Stimulated activated CD4-positive, alpha-beta T cell treated with anti-CD3 and anti-CD28 coated beads, Interleukin-12 subunit alpha, Interleukin-12 subunit beta, amount 100 ng/mL, for 48 hours (primary cell): Measurements from ENCODE around the gene STMP1.
A peak's percentile ranks its signal among the peaks of the same experiment; 100 is the strongest.
"Not testable (repeated sequence)": the region's sequence is repeated elsewhere in the genome, so short reads cannot be mapped to it uniquely, and the experiment has no call there.

Source experiments
- DNase-seq, 3 donors: peaks; one replicate each; pipeline ENCODE4 v3.0.0-alpha.2; 2020; ENCODE audit warnings: low read depth in 2 of 3, low spot score in 1 of 3

Gene STMP1

DNA sequence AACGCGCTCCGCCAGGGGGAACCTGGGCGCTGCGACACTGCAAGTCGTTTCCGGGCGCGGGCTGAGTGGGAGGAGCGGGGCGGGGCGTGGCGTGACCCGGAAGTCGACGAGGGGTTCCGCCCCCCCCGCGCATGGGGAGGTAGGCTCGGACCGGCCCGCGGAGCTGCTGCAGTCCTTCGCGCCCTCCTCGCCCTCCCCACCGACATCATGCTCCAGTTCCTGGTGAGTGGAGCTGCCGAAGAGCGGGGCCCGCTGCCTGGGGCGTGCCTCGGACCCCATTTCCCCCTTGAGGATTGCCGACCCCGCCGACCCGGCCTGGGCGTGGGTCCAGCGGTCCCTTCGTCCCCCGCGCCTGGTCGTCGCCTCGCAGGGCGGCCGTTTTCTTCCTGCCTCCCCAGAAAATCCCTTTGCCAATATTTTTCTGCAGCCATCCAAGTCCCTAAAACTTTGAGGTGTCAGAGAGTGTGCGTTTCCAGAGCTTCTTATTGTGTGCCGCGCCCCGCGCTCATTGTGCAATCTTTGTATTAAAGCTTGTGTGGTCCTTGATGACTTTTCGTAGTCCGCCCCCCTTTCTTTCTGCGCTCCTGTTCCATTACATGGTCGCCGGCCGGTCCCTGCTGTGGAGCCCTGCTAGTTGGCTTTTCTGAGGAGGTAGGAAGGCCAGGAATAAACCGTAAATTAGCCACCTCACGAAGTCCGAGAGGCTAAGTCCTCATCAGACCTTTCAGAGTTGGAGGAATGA is at the start of gene STMP1:
TSS of gene STMP1 (plus strand) at position 142 of the 742 bp plus-strand sequence.
- peak; percentile 93 to 97 (median 95) for DNase-seq

DNA sequence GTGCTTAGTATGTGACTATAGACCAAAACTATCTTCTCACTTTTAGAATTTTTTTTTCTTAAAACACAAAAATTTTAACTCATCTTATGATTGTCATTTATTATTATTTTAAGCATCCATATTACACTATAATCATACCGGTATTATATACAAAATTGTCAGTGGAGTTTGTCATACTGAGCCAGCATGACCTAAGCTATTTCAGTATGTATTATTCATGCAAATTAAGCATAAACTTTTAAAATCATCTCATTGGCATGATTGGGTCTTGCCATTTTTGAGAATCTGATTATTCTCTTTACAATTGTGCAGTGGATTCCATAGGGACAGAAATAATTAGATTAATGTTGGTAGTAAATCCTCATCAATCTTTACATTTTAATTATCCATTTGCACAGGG is 46.2 kb upstream of the STMP1 start:
- DNase-seq, result no peak

DNA sequence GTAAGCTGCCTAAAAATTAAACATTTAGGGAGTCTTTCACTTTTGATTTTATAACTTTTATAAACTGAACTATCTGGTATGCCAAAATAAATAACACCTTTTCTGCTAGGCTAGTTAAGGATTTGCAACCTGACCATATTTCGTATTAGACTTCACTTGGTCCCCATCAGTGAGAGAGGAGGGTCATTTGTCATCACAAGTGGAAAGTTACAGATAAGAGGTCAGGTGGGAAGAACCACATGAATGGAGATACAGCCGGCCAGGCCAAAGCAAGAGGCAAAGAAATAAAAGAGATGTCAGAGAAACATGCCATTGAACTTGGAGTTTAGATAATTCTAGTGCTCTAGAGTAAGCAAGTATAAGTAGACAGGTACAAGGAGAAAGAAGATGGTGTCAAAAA is 44.5 kb upstream of the STMP1 start:
- DNase-seq, result no peak

DNA sequence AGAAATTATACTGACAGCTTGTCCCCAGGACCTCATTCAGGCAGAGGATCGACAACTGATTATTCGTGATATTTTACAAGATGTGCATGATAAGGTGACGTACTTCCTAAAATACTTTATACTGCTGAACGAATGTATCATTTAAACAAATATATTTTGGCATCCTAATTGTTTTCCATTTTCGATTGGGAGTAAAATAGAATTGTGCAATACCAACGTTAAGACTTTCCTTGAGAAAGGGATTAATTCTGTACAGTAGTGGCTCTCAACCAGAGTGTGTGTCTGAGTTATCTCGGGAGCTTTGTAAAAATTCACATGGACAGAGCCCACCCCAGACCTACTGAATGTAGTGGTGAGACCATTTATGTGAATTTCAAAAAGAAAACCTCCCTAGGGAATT is 43.8 kb upstream of the STMP1 start:
- no peak for DNase-seq

DNA sequence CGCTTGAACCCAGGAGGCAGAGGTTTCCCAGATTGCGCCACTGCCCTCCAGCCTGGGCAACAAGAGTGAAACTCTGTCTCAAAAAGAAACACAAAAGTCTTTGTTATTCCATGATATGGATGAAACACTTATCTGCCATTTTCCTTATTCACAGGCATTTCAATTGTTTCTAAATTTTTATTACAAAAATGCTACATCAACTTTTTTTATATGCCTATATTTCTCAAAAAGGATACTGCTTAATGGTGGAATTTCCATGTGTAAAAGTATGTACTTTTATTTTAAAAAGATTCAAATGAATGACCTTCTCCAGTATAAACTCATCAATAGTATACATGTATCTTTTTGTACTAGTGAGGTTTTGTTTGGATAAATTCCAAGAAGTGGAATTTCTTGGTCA is 41.9 kb upstream of the STMP1 start:
- no peak for DNase-seq

DNA sequence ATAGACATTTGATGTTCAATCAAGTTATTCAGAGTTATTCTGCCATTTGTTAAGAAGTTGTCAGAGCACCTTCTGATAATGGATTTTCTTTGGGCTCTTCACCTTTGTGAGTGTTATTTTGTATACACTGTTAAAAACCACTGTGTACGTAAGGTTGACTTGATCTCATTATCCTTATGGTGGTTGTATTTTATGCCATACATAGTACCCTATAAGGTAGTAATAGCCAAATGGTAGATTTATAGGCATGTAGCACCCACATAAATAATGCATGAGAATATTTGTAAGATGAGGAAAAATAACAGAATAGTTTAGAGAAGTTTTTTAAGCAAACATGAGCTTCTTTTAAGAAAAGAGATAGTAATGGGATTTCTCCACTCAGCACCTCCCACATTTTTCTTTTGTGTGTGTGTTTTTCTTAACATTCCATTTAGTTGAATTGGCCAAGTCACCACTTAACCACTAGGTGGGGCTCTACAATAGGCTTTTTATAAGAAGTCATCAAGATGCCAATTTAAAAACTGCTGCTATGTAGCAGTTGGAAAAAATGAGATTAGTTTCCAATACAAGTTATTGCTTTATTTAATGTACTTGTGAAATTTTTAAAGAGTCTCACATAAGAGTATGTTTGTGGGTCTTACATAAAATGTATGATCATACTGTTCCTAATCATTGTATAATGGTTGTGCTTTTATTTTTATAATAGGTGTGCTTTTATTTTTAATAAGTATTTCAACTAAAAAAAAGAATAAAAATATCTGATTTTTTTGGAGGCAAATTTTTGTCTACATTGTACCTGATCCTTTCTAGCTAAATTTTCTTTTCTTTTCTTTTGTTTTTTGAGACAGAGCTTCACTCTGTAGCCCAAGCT is 41.1 kb upstream of the STMP1 start:
- no peak for DNase-seq

DNA sequence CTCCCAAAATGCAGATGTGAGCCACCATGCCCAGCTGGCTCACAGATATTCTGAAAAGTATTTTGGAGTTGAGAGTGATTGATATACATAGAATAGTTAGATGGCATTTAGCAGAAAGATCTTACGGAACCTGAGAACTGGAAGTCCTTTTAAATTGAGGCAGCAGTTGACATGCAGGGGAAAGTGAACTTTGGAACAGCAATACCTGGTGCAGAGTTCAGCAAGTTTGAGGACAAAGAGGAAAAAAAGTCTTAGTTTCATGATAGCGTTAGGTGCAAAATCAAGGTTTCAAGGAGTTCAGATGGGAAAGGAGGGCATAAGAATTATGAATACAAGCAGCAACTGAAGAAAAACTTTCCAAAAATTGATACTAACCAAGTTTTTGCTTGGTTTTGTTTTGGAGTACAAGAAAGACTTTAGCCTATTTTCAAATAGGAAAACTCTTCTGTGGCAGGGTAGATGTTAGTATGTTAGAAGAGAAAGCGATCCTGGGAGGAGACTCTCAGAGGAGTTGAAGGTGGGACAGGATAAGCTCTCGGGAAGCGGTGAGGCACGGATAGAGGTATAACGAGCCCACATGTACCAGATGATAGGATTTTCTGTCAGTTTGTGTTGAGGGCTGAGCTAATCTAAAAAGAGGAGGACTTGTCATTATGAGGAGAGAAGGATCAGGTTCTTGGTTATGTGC is 28.0 kb upstream of the STMP1 start:
- no peak for DNase-seq

DNA sequence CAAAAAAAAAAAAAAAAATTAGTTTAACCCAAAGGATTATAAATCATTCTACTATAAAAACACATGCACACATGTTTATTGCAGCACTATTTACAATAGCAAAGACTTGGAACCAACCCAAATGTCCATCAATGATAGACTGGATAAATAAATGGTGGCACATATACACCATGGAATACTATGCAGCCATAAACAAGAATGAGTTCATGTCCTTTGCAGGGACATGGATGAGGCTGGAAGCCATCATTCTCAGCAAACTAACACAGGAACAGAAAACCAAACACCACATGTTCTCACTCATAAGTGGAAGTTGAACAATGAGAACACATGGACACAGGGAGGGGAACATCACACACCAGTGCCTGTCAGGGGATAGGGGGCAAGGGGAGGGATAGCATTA is 22.6 kb upstream of the STMP1 start:
- DNase-seq, result not testable (repeated sequence)

DNA sequence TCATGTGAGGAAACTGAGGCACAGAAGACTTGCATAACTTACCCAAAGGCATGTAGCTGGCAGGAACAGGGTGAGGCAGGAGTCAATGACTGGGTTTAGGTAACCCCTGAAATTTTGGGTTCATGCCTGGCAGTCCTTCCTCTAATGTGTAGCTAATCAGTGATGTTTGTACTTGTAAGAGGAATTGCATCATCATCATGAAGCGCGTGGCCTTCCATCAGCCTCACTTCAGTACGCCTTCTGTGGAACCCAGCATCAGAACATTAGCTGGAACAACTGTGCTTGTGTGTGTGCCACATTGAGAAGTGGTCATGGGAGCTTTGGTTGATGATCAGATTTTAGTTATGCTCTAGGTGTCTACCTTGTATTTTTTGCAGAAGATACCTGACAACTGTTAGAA is 18.2 kb upstream of the STMP1 start:
- no peak for DNase-seq

DNA sequence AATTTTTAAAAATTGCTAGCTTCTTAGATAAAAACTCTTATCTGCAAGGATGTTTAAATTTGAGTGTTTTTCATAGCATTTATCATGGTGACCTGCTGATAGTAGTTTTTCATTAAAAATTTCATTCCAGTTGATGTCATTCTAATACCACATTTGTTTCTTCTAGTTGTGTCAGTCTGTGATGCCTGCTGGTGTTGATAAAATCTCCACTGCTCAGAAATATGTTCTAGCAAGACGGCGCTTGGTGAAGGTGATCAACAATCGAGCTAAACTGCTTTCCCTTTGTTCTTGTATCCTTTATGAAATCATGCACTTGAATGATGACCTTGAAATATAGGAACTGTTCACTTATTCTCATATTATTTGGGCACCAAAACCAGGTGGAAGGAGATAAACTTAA is 17.6 kb upstream of the STMP1 start:
- no peak for DNase-seq

DNA sequence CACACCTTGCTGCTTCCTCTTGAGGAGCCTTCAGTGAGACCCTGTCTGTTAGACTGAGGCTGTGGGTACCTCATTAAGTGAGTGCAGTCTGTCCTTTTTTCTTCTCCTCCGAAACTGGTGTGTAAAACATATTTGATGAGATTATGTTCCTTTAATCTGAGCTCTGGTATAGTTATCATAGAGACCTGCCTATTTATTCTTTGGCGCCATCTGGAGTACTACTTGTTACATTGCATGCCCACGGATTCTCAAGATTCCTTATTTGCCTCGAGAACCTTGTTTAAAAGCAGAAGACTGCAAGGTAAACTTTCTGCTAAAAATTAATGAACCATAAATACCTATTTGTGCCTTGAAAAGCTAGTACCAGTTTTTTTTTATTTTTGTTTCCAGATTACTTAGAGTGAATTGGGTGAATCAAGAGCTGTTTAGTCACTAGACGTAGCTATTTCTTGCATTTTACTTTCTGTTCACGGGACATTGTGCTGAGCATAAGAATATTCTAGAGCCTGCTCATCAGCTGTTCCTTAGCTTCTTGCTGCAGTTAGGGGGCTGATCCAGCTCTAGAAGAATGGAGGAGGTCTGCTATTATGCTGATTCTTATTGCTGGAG is 16.9 kb upstream of the STMP1 start:
- no peak for DNase-seq

DNA sequence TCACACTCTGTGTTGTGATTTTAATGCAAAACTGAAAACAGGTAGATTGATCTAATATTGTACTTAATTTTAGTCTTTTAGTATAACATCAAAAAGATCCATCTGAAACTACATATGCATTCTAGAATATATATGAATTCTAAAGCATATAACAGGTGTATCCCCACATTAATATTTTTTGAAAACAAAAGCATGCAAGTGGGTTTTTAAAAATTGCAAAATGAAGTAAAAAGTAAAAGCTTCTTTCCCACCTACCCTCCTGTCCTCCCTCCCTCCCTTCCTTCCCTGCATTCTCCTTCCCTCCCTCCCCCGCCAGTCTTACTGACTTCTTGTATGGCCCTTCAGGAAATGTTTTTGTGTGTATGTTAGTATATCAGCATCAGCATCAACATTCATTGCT is 14.6 kb upstream of the STMP1 start:
- no peak for DNase-seq

DNA sequence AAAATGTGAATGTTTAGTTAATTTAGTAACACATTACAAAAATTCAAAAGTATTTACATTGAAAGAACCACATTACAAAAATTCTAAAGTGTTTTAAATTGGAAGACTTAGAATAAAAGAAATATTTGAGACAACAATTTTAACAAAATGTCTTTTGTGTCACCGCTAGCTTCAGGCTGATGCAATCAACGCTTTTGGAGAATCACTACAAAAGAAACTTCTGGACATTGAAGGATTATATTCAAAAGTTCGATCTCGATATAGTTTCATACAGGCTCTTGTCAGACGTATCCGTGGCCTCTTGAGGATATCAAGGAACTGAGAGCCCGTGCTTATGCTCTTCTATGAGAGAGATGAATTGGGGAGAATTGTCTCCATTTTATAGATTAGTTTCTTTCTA is 14.1 kb upstream of the STMP1 start:
- DNase-seq, result no peak

DNA sequence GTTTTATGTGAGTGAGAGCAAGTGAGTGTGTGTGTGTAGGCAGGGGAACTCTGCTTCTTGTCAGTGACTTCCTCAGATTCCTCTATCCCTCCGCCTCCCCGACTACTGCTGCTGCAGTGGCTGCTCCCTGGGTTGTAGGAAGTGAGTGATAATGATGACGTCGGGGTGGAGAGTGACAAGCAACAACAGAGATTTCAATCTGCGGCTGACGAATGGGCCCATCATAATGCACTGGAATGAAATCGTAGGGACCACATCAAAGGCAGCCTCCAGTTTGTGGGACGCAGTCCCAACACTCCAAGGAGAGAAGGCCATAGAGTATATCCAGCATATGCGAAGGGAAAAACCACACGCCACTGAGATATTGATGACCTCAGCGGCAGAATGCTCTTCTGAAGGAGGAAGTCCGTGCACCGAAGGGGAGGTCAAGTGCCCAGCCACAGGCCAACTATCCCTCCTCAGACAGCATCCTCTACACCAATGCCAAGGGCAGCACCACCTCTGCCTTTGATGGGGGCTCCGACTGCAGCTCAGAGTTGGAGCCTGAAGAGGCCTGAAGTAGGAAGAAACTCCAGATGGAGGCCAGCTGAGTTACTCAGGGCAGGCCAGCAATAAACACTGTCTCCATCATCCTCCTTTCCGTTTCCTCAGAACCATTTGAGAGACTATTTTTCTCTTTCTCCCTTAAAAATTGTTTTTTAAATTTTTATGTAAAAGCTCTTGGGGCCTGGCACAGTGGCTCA is 11.3 kb upstream of the STMP1 start:
- no peak for DNase-seq

DNA sequence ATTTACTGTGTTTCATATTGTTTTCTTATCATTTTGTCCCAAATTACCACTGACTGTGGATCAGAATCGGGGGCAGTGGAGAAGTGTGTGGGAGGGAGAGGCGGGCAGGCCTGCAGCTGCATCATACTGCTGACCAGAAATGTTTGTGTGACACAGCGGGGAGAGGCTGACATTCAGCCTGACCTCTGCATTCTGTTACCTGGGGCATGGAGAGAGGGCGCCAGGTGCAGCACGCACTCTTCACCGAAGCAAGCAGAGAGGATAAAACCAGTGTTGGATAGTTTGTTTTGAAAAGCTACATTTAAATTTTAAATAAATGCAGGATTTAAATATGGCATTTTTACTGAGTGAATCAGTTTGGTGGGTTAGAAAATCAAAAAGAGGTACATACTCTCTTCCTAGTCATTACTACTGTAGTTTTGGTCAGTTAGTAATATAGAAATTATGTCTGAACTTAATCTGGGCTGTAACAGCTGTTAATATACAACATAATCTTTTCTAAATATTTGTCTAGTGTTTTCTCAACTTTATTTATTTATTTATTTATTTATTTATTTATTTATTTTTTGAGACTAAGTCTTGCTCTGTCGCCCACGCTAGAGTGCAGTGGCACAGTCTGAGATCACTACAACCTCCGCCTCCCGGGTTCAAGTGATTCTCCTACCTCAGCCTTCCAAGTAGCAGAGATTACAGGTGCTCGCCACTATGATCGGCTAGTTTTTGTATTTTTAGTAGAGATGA is 8.8 kb upstream of the STMP1 start:
- no peak for DNase-seq

DNA sequence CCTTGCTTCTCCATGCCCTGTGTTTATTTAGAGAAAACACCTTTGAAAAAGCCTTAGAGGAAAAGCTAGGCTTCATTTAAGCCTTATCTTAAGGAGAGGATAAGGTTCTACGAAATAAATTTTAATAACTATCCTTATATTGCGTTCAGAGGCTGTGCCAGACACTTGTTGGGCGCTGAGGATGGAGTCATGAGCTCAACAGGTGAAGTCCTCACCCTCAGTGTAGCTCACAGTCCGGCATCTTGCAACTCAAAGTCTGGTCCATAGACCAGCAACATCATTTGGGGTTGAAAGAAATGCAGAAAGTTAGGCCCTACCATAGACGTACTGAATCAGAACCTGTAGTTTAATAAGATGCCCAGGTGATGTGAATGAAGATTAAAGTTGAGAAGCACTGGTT is 3.8 kb upstream of the STMP1 start:
- DNase-seq, result no peak

DNA sequence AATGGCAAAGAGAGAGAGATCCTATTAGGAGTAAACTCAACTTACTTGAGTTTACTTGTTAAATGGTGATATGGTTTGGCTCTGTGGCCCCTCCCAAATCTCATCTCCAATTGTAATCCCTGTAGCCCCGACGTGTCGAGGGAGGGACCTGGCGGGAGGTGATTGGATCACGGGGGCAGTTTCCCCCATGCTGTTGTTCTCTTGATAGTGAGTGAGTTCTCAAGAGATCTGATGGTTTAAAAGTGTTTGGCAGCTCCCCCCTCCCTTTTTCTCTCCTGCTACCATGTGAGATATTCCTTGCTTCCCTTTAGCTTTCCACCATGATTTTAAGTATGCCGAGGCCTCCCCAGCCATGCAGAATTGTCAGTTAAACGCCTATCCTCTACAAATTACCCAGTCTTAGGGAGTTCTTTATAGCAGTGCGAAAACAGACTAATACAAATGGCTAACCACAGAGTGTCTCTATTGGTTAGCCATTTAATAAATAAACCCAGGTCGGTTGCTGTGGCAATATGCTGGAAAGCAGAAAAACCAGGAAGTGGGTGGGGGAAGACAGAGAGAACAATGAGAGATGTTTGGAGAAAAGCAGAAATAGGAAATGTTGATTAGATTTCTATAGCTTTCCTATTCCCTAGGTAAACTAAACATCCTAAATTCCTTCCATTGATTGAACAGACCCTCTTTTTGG is 3.0 kb upstream of the STMP1 start:
- no peak for DNase-seq

DNA sequence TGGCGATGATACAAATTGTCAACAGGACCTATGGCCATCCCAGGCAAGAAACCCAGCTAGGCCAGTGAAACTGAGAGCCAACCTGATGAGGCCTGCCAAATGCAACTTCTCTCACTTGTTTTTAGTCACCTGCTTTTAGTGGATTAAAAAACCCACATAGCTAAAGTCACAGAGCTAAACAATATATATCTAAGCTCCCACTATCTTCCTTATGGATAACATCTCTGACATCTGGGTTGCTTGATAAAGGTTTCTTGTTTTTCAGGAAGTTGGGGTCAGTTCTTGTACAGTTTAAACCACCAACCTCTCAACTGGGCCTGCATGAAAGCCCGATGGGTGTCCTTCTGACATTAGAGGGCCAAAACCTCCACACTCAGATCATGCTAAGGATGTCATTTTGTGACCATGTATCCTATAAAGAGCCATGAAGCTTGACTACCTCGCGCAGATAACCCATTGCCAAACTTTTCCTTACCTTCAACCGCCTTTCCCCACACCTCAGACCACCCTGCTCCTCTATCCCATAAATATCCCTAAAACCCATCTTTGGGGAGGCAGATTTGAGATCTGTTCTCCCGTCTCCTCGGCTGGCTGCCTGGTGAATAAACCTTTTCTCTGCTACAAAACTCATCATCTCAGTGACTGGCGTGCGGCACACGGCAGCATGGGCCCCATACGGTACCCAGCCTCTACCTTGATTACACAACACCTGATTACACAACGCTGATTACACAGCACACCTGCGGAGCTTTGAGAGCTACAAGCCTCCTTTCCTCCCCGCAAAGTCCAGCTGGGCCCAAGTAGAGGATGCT is 797 bp upstream of the STMP1 start:
- no peak for DNase-seq

DNA sequence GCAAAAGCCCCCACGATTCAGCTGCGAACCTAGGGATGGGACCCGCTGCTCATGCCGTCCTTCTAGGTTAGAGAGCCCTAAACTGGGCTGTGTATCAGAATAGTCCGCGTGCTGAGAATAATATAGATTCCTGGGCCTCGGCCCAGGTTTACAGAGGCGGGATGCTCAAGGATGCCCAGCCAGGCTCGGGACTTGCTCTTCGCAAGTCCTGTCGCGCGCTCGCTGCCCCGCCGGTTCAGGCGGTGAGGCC is 266 bp upstream of the STMP1 start:
- no peak for DNase-seq
